ENCODE measurements around the gene F2RL2.

The F2RL2 gene

GRCh38 chr5:76622973-76623596, at the start of gene F2RL2:
Gene F2RL2, minus strand, starts transcription at chr5:76623403. Its CDS starts 173 bp downstream, at chr5:76623230.
- in situ Hi-C loops (cut with HindIII; ENCODE audit: low sequenced_read_pairs), result no loop called here

GRCh38 chr5:76672242-76672641, 49.0 kb upstream of the F2RL2 start:
- in situ Hi-C loops (cut with HindIII; ENCODE audit: low sequenced_read_pairs), result no loop called here

GRCh38 chr5:76670508-76670907, 47.3 kb upstream of the F2RL2 start:
- in situ Hi-C loops (cut with HindIII; ENCODE audit: low sequenced_read_pairs), result no loop called here

GRCh38 chr5:76669245-76669644, 46.0 kb upstream of the F2RL2 start:
- in situ Hi-C loops (cut with HindIII; ENCODE audit: low sequenced_read_pairs), result no loop called here

GRCh38 chr5:76667495-76667894, 44.3 kb upstream of the F2RL2 start:
- in situ Hi-C loops (cut with HindIII; ENCODE audit: low sequenced_read_pairs), result no loop called here

GRCh38 chr5:76664079-76664478, 40.9 kb upstream of the F2RL2 start:
- in situ Hi-C loops (cut with HindIII; ENCODE audit: low sequenced_read_pairs), result no loop called here

GRCh38 chr5:76663573-76663972, 40.4 kb upstream of the F2RL2 start:
- in situ Hi-C loops (cut with HindIII; ENCODE audit: low sequenced_read_pairs), result no loop called here

GRCh38 chr5:76662521-76662920, 39.3 kb upstream of the F2RL2 start:
- in situ Hi-C loops (cut with HindIII; ENCODE audit: low sequenced_read_pairs), result no loop called here

- in situ Hi-C loops (cut with HindIII; ENCODE audit: low sequenced_read_pairs), result no loop called here
Measured at GRCh38 chr5:76660360-76660759, 37.2 kb upstream of the F2RL2 start.

GRCh38 chr5:76657683-76658311, 34.6 kb upstream of the F2RL2 start:
- in situ Hi-C loops (cut with HindIII; ENCODE audit: low sequenced_read_pairs), result no loop called here

GRCh38 chr5:76657091-76657490, 33.9 kb upstream of the F2RL2 start:
- in situ Hi-C loops (cut with HindIII; ENCODE audit: low sequenced_read_pairs), result no loop called here

GRCh38 chr5:76652809-76653414, 29.7 kb upstream of the F2RL2 start:
- in situ Hi-C loops (cut with HindIII; ENCODE audit: low sequenced_read_pairs), result no loop called here

- in situ Hi-C loops (cut with HindIII; ENCODE audit: low sequenced_read_pairs), result no loop called here
Measured at GRCh38 chr5:76649140-76649539, 25.9 kb upstream of the F2RL2 start.

- in situ Hi-C loops (cut with HindIII; ENCODE audit: low sequenced_read_pairs), result no loop called here
Measured at GRCh38 chr5:76643371-76643770, 20.2 kb upstream of the F2RL2 start.

- in situ Hi-C loops (cut with HindIII; ENCODE audit: low sequenced_read_pairs), result no loop called here
Measured at GRCh38 chr5:76642390-76643040, 19.3 kb upstream of the F2RL2 start.

GRCh38 chr5:76641514-76642120, 18.4 kb upstream of the F2RL2 start:
- in situ Hi-C loops (cut with HindIII; ENCODE audit: low sequenced_read_pairs), result no loop called here

GRCh38 chr5:76638479-76638878, 15.3 kb upstream of the F2RL2 start:
- in situ Hi-C loops (cut with HindIII; ENCODE audit: low sequenced_read_pairs), result no loop called here

GRCh38 chr5:76637490-76637889, 14.3 kb upstream of the F2RL2 start:
- in situ Hi-C loops (cut with HindIII; ENCODE audit: low sequenced_read_pairs), result no loop called here

- in situ Hi-C loops (cut with HindIII; ENCODE audit: low sequenced_read_pairs), result no loop called here
Measured at GRCh38 chr5:76634661-76635060, 11.5 kb upstream of the F2RL2 start.

- in situ Hi-C loops (cut with HindIII; ENCODE audit: low sequenced_read_pairs), result no loop called here
Measured at GRCh38 chr5:76626738-76627137, 3.5 kb upstream of the F2RL2 start.

GRCh38 chr5:76625087-76625815, 2.0 kb upstream of the F2RL2 start:
- in situ Hi-C loops (cut with HindIII; ENCODE audit: low sequenced_read_pairs), result no loop called here
